Thyroid gland (tissue), 4 donors: ENCODE measurements around the gene LSM3. TPM values are rescaled to one million over a fixed set of nuclear protein-coding genes. Genes with fewer than 3 reads are reported as not detected.

Experiments
- DNase-seq, 2 donors: peaks; one replicate each; pipeline ENCODE4 v3.0.0-alpha.2; 2019
- H3K27ac ChIP-seq, 3 donors: fragments of 200-600 bp; sonication (generic); 1 replicate in 2 of 3; 2 replicates in 1 of 3; pipeline ENCODE4 v1.5.1; 2016 to 2019; ENCODE audit warnings: mild to moderate bottlenecking in 1 of 3, moderate library complexity in 1 of 3
- H3K27me3 ChIP-seq: fragments of 200-600 bp; sonication (generic); one replicate; pipeline ENCODE4 v1.5.1; 2019
- H3K36me3 ChIP-seq, 2 donors: fragments of 200-600 bp; sonication (generic); one replicate each; pipeline ENCODE4 v1.5.1; 2016 to 2019
- H3K4me1 ChIP-seq, 2 donors: fragments of 200-600 bp; sonication (generic); one replicate each; pipeline ENCODE4 v1.5.1; 2017 to 2019
- H3K4me3 ChIP-seq, 3 donors: fragments of 200-600 bp; sonication (generic); replicated peaks in 1 of 3; 1 replicate in 2 of 3; 2 replicates in 1 of 3; pipeline ENCODE4 v1.5.1; 2016; ENCODE audit warnings: mild to moderate bottlenecking in 1 of 3
- H3K9me3 ChIP-seq: fragments of 200-600 bp; sonication (generic); one replicate; pipeline ENCODE4 v1.5.1; 2017
- CTCF ChIP-seq, 6 experiments: fragments of 200-600 bp in 3 of 6; fragments of 450-650 bp in 3 of 6; sonication (generic) in 3 of 6; IDR thresholded peaks; one replicate each; pipeline ENCODE4 v1.5.1; 2016 to 2019; ENCODE audit warnings: antibody characterized with exemption in 6 of 6, mild to moderate bottlenecking in 2 of 6, inconsistent platforms in 1 of 6, moderate library complexity in 1 of 6
- POLR2A ChIP-seq, 2 donors: fragments of 450-650 bp; IDR thresholded peaks; one replicate each; pipeline ENCODE4 v1.6.1; 2017; ENCODE audit warnings: antibody characterized with exemption in 2 of 2, mild to moderate bottlenecking in 2 of 2, moderate library complexity in 1 of 2
- WGBS, 2 donors: methylation state at CpG; one replicate each; pipeline ENCODE4 v1.1.5; 2017; 5-methylcytosine and 5-hydroxymethylcytosine counted together
- intact Hi-C: fragments of 100-400 bp; cut with DNase I; formaldehyde crosslinking; loops from one replicate; pipeline ENCODE4 v1.15.1; 2023
- total RNA-seq, 4 donors: library from RNA; depleted of rRNA; stranded (reverse); fragments of >200 nt; gene quantifications; one replicate each; pipeline ENCODE4 v1.2.3, GENCODE V29; 2016

The LSM3 gene
- total RNA-seq: 10 to 100 TPM in 3 of 4 donors, 1 to 10 TPM in 1; 9.9 to 15.6 (median 15.3) TPM

- H3K36me3 ChIP-seq: peaks cover 0 to 10% of the 10 kb centered on the region in 2 donors
- peak within 1 kb of the TSS; percentile 81 to 92 (median 91) for H3K4me3 ChIP-seq
- no peaks in the 10 kb centered on the region for H3K9me3 ChIP-seq
- H3K27me3 ChIP-seq: no peaks in the 10 kb centered on the region
- peak within 1 kb of the TSS; percentile 81 to 93 (median 88) for H3K27ac ChIP-seq
- peak; percentile 72 to 98 for TF ChIP-seq POLR2A (IDR thresholded peaks at IDR 0.05)
- TF ChIP-seq CTCF (IDR thresholded peaks at IDR 0.05): no peak
- intact Hi-C loops: loop anchor here (10.0 kb wide), 1 partner anchor 54 kb away; the partner anchor contains the start of genes CHCHD4 and TMEM43
- peak; percentile 94 to 96 for DNase-seq
- peaks cover 31 to 38% of the 10 kb centered on the region in 2 donors for H3K4me1 ChIP-seq
- WGBS, 2 donors: 0 to 1% methylated on average over 23 to 55 of the region's 78 CpGs
Observed at GRCh38 chr3:14178247-14179113, at the start of gene LSM3, which contains the start of gene XPC. Gene LSM3 (plus strand): TSS chr3:14178817. CDS start chr3:14178861, 44 bp downstream. Gene XPC (minus strand): TSS chr3:14178601. CDS start chr3:14178568, 33 bp downstream.

- TF ChIP-seq CTCF (IDR thresholded peaks at IDR 0.05): no peak
- no peak for TF ChIP-seq POLR2A (IDR thresholded peaks at IDR 0.05)
- peaks cover 16 to 18% of the 10 kb centered on the region in 2 donors for H3K4me1 ChIP-seq
- H3K27ac ChIP-seq: no peak overlapping the region
- DNase-seq: no peak
- no peak overlapping the region for H3K4me3 ChIP-seq
- 95 to 96% methylated on average over 6 of the region's 6 CpGs for WGBS, 2 donors
- H3K27me3 ChIP-seq: no peaks in the 10 kb centered on the region
- no peaks in the 10 kb centered on the region for H3K9me3 ChIP-seq
- intact Hi-C loops: loop anchor here (10.0 kb wide), 1 partner anchor 46 kb away; the partner anchor contains the start of genes LSM3 and XPC
- peaks cover 50 to 55% of the 10 kb centered on the region in 2 donors for H3K36me3 ChIP-seq
Observed at GRCh38 chr3:14129296-14129695, 49.3 kb upstream of the LSM3 start.

- Histone ChIP-seq H3K27me3 (no peaks in the 10 kb centered on the region), H3K36me3 (peaks cover 60 to 65% of the 10 kb centered on the region in 2 donors), H3K9me3 (no peaks in the 10 kb centered on the region), H3K4me1 (peaks cover 16 to 18% of the 10 kb centered on the region in 2 donors), H3K4me3 (no peak overlapping the region), H3K27ac (no peak overlapping the region)
- no peak for DNase-seq
- no peak for TF ChIP-seq CTCF (IDR thresholded peaks at IDR 0.05)
- TF ChIP-seq POLR2A (IDR thresholded peaks at IDR 0.05): no peak
- intact Hi-C loops: no loop called here
- 95 to 96% methylated on average over 4 of the region's 4 CpGs for WGBS, 2 donors
Observed at GRCh38 chr3:14130230-14130629, 48.4 kb upstream of the LSM3 start.

GRCh38 chr3:14130707-14131106, 47.9 kb upstream of the LSM3 start:
- no peaks in the 10 kb centered on the region for H3K27me3 ChIP-seq
- H3K4me3 ChIP-seq: no peak overlapping the region
- intact Hi-C loops: no loop called here
- no peak overlapping the region for H3K27ac ChIP-seq
- no peak for DNase-seq
- H3K36me3 ChIP-seq: peaks cover 64 to 69% of the 10 kb centered on the region in 2 donors
- no peaks in the 10 kb centered on the region for H3K9me3 ChIP-seq
- peaks cover 14 to 18% of the 10 kb centered on the region in 2 donors for H3K4me1 ChIP-seq
- WGBS, 2 donors: 92% methylated on average over 6 to 12 of the region's 12 CpGs
- TF ChIP-seq POLR2A (IDR thresholded peaks at IDR 0.05) (no peak), CTCF (IDR thresholded peaks at IDR 0.05) (no peak)

GRCh38 chr3:14131134-14131533, 47.5 kb upstream of the LSM3 start:
- H3K4me1 ChIP-seq: peaks cover 9 to 13% of the 10 kb centered on the region in 2 donors
- no peaks in the 10 kb centered on the region for H3K9me3 ChIP-seq
- H3K27ac ChIP-seq: no peak overlapping the region
- intact Hi-C loops: no loop called here
- no peaks in the 10 kb centered on the region for H3K27me3 ChIP-seq
- TF ChIP-seq CTCF (IDR thresholded peaks at IDR 0.05) (no peak), POLR2A (IDR thresholded peaks at IDR 0.05) (no peak)
- DNase-seq: no peak
- H3K36me3 ChIP-seq: peaks cover 69 to 74% of the 10 kb centered on the region in 2 donors
- 77 to 89% methylated on average over 3 to 5 of the region's 5 CpGs for WGBS, 2 donors
- H3K4me3 ChIP-seq: no peak overlapping the region
